ENCODE data around the gene TRIO. TPM values are rescaled to one million over a fixed set of nuclear protein-coding genes. Genes with fewer than 3 reads are reported as not detected.

Gene TRIO
- polyA plus RNA-seq, 1 of the 3 experiments (the other 2 are of a cell fraction): 229 TPM

GRCh38 chr5:14252793-14253192 is 109.7 kb downstream of the TRIO start:
- no peak overlapping the region for H3K27ac ChIP-seq (ENCODE audit: low read depth in 2 of 2, low read length in 1 of 2)
- CTCF ChIA-PET: no interaction called here
- peaks cover 11 to 52% of the 10 kb centered on the region in 2 experiments; a peak in 3 of 4 replicates for H3K4me1 ChIP-seq (ENCODE audit: control insufficient read depth in 1 of 2, insufficient read depth in 2 of 2, low read depth in 1 of 2, low read length in 1 of 2)
- no peaks in the 10 kb centered on the region for H3K9me3 ChIP-seq
- peaks cover 87% of the 10 kb centered on the region for H4K20me1 ChIP-seq (ENCODE audit: insufficient read depth)
- no peak for TF ChIP-seq CTCF (IDR thresholded peaks at IDR 0.05)
- TF ChIP-seq FOXJ3 (CRISPR knock-in tag; IDR thresholded peaks at IDR 0.05): no peak
- no peak for TF ChIP-seq MXI1 (IDR thresholded peaks at IDR 0.05; ENCODE audit: low read depth, low read length)
- no peak for TF ChIP-seq POLR2AphosphoS5 (IDR thresholded peaks at IDR 0.05; ENCODE audit: low read depth, low read length)
- no peak for TF ChIP-seq JUND (IDR thresholded peaks at IDR 0.05)
- TF ChIP-seq GABPA (IDR thresholded peaks at IDR 0.05; ENCODE audit: low read depth): no peak
- TF ChIP-seq ELF1 (IDR thresholded peaks at IDR 0.05): no peak
- no peaks in the 10 kb centered on the region for H3K9me2 ChIP-seq
- no peaks in the 10 kb centered on the region for H3F3A ChIP-seq (replicated peaks; ENCODE audit: insufficient read depth)
- 95% methylated on average over 4 of the region's 4 CpGs for WGBS (ENCODE audit: low lambda C conversion rate)
- POLR2A ChIA-PET: no interaction called here
- H3K27me3 ChIP-seq (ENCODE audit: insufficient read depth): no peaks in the 10 kb centered on the region
- H3K36me3 ChIP-seq (replicated peaks in 1 of 2; ENCODE audit: control insufficient read depth in 1 of 2, insufficient read depth in 2 of 2, low read length in 1 of 2): peaks cover 0 to 31% of the 10 kb centered on the region in 2 experiments
- no peak overlapping the region for H3K4me3 ChIP-seq (ENCODE audit: low read depth in 2 of 2, low read length in 1 of 2)
- no peak overlapping the region for H2AFZ ChIP-seq (ENCODE audit: low read depth)
- H3K79me2 ChIP-seq (ENCODE audit: insufficient read depth): peaks cover 100% of the 10 kb centered on the region
- no peak for DNase-seq
- H3K4me2 ChIP-seq: no peak overlapping the region
- no peak overlapping the region for H3K9ac ChIP-seq

GRCh38 chr5:14254686-14255085 is 111.5 kb downstream of the TRIO start:
- no peak for TF ChIP-seq TAF1 (IDR thresholded peaks at IDR 0.05; ENCODE audit: borderline replicate concordance, low read depth, low read length)
- no peak for TF ChIP-seq ELF1 (IDR thresholded peaks at IDR 0.05)
- TF ChIP-seq YY1 (IDR thresholded peaks at IDR 0.05; ENCODE audit: low read depth): no peak
- no peak for TF ChIP-seq MXI1 (IDR thresholded peaks at IDR 0.05; ENCODE audit: low read depth, low read length)
- TF ChIP-seq RFX5 (IDR thresholded peaks at IDR 0.05; ENCODE audit: low read length): no peak
- TF ChIP-seq TEAD4 (IDR thresholded peaks at IDR 0.05; ENCODE audit: borderline replicate concordance, insufficient read depth): no peak
- Histone ChIP-seq H3K79me2 (ENCODE audit: insufficient read depth) (peaks cover 100% of the 10 kb centered on the region), H3K9me2 (no peaks in the 10 kb centered on the region), H3K9ac (no peak overlapping the region), H3K27me3 (ENCODE audit: insufficient read depth) (no peaks in the 10 kb centered on the region), H3K9me3 (no peaks in the 10 kb centered on the region), H2AFZ (ENCODE audit: low read depth) (no peak overlapping the region), H3F3A (replicated peaks; ENCODE audit: insufficient read depth) (peaks cover 1% of the 10 kb centered on the region), H4K20me1 (ENCODE audit: insufficient read depth) (peaks cover 87% of the 10 kb centered on the region), H3K4me3 (ENCODE audit: low read depth in 2 of 2, low read length in 1 of 2) (no peak overlapping the region), H3K36me3 (replicated peaks in 1 of 2; ENCODE audit: control insufficient read depth in 1 of 2, insufficient read depth in 2 of 2, low read length in 1 of 2) (peaks cover 0 to 31% of the 10 kb centered on the region in 2 experiments), H3K27ac (ENCODE audit: low read depth in 2 of 2, low read length in 1 of 2) (no peak overlapping the region), H3K4me1 (ENCODE audit: control insufficient read depth in 1 of 2, insufficient read depth in 2 of 2, low read depth in 1 of 2, low read length in 1 of 2) (peaks cover 29 to 49% of the 10 kb centered on the region in 2 experiments; a peak in 3 of 4 replicates), H3K4me2 (no peak overlapping the region)
- POLR2A ChIA-PET: no interaction called here
- WGBS (ENCODE audit: low lambda C conversion rate): 95% methylated on average over 2 of the region's 2 CpGs
- CTCF ChIA-PET: no interaction called here
- DNase-seq: no peak
